ENCODE measurements around the gene INPP4B.
"Not testable (repeated sequence)": the region's sequence is repeated elsewhere in the genome, so short reads cannot be mapped to it uniquely, and the experiment has no call there.

Gene INPP4B

DNA sequence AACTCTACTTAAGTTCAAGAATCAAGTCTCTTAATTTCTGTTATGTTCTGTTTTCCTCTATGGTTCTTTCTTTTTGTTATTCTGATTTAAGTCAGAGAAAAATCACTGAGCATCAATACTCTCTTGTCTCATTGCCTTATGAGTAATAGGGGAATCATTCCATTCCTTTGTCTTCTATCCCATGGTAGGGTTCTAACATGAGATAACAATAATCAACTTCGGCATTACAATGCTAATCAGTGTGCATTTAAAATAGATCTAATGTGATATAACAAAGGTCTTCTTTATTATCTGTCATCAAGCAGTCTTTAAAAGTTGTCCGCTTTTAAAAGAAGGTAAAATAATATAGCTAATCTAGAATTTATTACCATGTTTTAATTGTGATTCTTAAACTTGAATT, 762.8 kb downstream of the INPP4B start:
- DNase-seq (ENCODE audit: low read depth): no peak

DNA sequence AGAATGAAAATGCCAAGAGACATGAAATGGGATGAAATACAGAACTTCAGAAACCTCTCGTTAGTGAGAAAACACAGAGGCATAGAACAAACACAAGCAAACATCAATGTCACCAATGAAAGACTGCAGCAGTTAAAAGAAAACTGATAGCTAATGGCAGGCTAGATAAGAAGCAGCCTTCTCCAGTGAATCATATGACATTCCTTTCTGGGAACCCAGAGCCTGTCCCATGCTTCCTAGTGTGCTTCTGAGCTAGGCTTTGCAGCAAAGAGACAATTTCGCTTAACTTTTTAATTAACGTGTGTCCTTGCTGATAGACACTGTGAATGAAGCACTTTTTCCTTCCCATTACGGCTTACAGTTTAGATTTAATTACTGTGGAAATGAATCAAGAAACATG, 765.1 kb downstream of the INPP4B start:
- no peak for DNase-seq (ENCODE audit: low read depth)

DNA sequence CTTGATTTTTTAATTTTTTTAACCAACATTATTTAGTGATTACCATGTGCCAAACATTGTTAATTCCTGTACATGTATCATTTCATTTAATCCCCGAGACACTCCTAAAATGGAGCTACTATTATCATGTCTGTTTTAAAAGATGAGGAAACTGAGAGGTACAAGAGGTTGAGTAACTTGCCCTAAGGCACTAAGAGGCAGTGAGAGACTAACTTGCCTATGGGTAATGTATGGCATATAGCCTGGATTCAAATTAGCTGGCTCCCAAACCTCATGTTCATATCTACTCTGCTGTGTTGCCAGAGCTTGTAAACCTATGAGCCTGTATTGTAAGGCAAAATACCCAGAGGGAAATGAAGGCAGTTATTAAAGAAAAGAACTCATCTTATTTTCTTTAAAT, 766.1 kb downstream of the INPP4B start:
- no peak for DNase-seq (ENCODE audit: low read depth)

DNA sequence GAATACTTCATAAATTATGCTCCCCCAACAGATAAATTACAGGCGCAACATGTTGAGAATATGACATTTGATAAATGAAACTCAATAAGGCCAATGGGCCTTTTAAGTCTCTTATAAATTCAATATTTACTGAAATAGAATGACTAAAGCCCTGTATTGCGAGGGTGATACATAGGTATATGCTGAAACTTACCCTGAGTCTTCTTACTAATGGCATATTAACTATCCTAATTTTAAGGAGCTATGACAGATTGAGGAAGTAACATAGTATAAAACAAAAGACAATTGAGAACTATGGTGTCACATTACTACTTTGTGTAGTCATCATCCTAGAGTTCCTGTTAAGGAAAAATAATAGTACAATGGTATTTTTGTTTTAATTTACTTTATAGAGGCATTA, 769.1 kb downstream of the INPP4B start:
- DNase-seq (ENCODE audit: low read depth): no peak

DNA sequence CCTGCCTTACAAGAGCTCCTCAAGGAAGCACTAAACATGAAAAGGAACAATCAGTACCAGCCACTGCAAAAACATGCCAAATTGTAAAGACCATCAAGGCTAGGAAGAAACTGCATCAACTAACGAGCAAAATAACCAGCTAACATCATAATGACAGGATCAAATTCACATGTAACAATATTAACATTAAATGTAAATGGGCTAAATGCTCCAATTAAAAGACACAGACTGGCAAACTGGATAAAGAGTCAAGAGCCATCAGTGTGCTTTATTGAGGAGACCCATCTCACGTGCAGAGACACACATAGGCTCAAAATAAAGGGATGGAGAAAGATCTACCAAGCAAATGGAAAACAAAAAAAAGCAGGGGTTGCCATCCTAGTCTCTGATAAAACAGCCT, 777.8 kb downstream of the INPP4B start:
- DNase-seq (ENCODE audit: low read depth): not testable (repeated sequence)

DNA sequence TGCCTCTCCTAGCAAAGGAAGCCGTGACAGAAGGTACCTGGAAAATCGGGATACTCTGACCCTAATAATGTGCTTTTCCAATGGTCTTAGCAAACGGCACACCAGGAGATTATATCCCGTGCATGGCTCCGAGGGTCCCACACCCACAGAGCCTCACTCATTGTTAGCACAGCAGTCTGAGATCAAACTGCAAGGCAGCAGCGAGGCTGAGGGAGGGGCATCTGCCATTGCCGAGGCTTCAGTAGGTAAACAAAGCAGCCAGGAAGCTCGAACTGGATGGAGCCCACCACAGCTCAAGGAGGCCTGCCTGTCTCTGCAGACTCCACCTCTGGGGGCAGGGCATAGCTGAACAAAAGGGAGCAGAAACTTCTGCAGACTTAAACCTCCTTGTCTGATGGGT, 779.5 kb downstream of the INPP4B start:
- DNase-seq (ENCODE audit: low read depth): not testable (repeated sequence)

DNA sequence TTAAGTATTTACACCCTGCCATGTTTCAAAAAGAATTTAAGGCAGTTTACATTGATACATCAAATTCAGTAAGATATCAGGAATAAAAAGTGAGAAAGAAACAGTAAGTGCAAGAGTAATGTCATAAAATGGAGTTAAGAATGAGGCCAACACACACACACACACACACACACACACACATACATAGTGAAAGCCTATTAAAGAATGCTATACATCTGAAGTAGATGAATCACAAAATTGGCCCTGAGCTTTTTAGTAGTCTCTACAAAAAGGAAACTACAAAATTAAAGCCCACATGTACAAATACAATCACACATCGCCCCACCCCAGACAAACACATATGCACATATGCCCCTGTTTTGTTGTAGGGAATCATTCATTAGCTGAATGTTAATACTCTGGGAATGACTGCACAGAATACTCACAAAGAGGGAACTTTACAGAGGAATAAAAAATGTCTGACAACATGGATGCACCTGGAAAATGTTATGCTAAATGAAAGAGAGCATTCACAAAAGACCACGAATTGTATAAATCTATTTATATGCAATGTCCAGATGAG, 780.9 kb downstream of the INPP4B start:
- DNase-seq (ENCODE audit: low read depth): no peak

DNA sequence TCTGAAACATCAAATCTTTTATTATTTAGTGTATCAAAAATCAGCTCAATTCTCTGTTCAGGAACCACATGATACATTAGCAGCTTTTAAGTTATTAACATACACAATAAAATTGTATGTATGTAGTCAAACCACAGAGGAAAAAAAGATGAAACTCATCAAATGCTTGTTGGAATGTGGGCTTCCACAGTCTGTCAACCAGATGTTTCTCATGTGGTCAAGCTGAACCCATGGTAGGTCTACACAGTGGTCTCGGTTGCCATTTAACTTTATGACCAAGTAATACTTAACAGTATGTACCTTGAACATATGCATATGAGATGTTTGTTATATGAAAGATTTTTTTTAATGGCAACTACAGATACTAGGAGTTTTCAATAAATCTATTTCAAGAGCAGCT, 781.9 kb downstream of the INPP4B start:
- no peak for DNase-seq (ENCODE audit: low read depth)

DNA sequence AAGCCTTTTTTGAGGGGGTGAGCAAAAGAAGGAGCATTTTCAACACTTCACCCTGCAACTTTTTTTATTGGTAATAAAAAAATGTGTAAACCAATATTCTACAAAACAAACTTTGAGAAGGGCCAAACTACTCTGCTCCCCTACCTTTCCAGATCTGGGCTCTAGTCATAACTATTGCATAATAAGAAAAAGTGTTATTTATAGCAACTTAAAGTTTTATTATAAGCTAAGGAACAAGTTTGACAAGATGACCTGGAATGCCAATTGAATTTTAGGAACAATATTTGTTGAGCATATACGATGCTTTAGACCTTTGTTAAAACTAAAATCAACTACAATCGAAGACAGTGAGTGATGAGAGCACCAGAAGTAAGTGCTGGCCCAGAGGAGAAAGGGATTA, 800.1 kb downstream of the INPP4B start:
- DNase-seq (ENCODE audit: low read depth): no peak

DNA sequence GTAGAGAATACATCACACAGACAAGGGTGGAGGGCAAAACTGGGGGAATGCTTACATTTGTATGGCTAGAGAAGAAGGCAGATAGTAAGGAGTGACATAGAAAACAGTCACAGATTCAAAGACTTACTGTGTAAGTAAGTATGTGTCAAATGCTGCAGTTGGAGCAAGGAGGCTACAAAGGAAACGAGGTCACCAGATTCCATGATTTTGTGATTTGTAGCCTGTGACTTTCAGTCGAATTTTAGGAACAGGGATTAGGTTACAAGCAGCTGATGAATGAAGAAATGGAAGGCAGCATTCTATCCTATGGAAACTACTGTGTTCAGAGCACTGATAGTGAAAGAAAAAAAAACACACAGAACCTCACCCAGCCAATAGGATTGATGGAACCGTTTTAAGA, 801.8 kb downstream of the INPP4B start:
- no peak for DNase-seq (ENCODE audit: low read depth)

DNA sequence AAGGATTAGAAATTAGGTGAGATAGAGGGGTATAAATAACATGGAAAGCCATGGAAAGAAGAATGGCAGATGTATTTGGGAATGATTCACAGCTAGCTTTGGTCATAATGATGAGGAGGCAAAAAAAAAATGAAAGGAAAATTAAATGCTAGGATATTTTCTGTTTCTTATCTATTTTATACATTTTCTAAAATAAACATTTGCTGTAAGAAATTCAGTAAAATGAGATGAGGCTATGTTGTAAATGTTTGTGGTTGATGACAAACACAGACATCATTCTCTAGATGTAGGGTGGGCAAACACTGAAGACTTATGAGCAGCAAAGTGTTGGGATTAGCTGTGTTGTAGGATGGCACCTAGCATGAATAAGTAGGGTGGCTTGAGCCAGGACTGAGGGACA, 802.6 kb downstream of the INPP4B start:
- no peak for DNase-seq (ENCODE audit: low read depth)

DNA sequence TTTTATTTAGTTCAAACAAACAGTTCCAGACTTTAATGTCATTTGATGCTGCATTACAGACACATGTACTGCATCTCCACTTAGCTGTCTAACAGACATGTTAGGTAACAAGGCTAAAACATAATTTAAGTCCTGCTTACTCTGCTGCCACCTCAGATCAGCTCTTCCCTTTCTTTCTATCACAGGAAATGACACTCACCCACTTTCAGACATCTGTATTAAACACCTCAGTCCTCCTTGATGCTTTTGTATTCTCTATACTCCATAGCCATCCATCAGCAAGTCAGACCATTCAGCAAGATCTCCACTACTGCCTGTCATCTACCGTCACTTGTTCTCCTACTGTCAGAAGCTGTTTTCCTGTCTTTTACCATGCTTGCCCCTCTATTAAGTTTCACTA, 804.3 kb downstream of the INPP4B start:
- no peak for DNase-seq (ENCODE audit: low read depth)

DNA sequence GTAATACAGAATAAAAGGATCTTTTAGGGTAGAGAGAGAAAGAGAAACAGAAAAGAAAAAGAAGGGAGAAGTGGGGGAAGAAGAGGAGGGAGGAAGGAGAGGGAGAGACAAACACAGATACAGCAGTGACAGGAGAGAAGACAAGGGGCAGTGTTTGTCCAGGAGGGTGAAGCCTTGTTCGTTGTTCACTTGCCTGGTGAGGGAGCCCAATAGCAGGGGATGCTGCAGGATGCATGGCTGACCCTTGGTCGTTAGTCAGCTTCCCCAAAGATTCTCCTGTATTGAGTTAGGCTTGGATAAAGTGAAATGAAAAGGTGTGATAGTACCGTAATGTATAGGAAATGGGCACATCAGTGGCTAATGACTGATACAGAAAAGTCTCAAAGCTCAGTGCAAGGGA, 806.1 kb downstream of the INPP4B start:
- DNase-seq (ENCODE audit: low read depth): no peak

DNA sequence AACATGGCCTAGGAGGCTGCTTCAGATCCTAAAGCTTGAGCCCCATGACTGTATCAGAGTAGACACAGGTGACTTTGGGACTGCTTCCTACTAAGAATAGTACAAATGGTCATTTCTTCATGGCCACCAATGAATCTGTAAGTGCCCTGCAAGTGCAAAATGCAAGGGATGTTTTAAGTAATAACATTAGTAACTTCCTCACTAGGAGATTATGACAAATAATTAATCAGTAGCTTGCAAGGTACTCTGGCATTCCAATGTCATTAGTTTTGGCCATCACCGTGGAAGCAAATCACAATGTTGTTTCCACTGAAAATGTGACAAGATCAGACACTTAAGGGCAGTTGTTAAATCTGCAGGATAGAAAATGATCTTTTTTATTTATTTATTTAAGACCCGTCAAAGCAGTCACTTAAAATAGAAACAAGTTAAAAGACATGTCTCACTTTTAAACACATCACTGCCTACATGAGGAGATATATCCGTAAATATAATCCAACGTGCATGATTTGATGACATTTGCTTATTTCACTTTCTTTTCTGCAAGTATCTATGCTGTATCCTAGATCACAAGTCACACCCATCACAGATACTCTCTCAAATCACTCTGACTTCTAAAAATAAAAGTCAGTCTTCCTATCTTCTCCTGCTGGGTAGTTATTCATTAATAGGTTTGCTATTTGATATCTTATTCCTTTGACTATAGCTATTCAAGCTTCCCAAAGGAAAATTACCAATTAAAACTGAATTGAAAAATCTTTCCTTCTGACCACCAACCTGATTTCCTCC, 809.1 kb downstream of the INPP4B start:
- DNase-seq (ENCODE audit: low read depth): no peak

DNA sequence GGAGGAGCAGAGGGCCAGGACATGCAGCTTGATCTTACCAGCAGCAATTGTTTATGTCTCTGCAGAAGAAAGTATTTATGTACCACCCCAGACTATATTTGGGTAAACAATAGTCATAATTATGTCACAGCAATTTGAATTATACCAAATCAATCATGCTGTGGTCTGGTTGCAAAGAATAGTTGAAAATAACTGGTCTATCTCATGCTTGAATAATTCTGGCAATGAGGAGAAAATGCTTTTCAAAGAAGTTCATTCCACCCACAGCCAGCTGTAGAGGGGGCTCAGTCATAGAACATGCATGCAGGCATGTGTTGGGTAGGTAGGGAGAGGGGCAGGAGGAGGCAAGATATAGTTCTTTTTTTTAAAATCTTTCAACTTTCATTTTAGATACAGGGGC, 810.5 kb downstream of the INPP4B start:
- DNase-seq (ENCODE audit: low read depth): no peak

DNA sequence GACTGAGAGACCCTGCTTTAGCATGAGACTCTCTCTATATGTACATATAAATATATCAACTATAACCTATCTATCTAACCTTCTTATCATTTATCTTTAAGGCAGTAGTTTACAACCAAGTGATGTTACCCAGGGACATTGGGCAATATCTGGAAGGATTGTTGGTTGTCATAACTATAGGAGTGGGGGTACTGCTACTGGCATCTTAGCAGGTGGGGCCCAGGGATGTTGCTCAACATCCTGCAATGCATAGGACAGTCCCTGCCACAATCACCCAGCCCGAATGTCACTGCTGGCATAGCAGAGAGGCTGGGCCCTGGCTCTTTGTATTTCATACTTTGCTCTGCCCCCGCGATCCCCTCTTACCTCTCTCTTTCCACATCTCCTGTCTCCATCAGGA, 812.0 kb downstream of the INPP4B start:
- DNase-seq (ENCODE audit: low read depth): no peak

DNA sequence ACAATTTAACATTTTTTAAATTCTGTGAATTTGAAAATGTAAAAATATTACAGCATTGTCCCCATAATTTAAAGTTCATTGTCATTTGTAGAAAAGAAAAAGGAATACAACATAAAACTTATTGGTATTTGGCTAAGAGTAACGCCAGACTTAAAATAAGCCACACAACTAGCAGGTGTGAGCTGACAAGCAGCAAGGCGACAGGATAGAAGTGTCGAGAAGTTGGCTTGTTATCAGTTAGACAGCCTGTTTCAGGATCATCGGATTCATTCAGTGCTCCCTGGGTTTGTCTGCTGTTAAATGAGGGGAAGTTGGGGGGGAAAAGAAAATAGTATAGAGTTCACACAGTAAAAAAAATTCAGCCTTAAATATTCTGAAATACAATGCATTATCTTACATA, 816.1 kb downstream of the INPP4B start:
- DNase-seq (ENCODE audit: low read depth): no peak

DNA sequence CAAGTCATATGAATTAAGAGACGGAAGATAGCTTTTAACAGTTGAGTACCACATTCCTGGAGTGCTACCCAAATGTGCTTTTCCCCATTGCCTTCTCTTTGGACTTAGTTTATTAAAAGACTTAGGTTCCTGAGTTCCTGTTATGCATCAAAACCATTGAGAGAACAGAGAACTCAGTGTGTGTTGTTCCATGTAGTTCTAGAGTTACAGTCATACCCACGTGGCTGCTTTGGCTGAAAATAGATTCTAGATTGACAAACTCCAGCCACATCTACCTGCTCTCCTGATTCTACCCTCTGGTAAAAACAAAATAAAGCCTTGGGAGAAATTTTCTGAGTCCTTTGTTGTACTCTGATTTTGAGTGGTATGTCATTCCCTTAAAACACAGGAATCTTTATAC, 824.3 kb downstream of the INPP4B start:
- no peak for DNase-seq (ENCODE audit: low read depth)

DNA sequence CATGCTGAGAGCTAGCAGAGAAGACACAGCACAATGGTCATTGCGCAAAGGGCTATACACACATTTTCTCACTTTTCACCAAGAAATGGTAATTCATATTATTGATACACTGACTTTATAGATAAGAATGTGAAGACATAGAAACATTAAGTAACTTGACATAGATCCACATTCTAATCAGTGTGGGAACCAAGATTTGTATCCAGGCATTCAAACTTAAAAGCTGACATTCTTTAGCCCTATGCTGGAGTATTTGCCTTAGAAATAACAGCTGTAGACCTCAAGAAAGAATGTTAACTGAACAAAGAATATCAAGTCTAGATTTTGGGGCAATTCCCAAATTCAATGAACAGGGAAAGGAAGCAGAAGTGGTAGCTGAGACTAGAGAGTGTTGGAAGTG, 824.9 kb downstream of the INPP4B start:
- DNase-seq (ENCODE audit: low read depth): no peak

DNA sequence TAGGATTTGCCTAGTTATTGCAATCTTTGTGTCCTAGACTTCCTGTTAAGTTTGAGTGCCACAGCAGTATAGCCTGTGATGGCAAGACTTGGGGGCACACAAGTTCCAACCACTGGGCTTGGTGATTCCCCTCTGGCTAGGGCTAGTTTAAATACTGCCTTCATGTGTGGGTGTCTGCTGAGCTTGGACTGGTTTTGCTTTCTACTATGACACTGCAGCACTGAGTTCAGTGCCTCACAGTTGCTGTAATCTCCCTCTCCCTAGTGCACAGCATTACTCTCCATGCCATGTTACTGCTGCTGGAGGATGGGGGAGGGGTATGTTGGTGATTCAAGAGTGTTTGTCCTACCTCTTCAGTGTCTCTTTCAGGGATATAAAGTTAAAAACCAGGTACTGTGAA, 830.1 kb downstream of the INPP4B start:
- no peak for DNase-seq (ENCODE audit: low read depth)

DNA sequence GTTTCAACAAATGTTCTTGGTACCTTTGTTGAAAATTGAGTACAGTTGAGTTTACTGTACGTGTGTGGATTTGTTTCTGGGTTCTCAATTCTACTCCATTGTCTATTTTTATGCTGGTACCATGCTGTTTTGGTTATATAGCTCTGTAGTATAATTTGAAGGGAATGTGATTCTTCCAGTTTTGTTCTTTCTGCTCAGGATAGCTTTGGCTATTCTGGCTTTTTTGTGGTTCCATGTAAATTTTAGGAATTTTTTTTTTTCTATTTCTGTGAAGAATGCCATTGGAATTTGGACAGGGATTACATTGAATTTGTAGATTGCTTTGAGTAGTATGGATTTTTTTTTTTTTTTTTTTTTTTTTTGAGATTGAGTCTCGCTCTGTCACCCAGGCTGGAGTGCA, 836.4 kb downstream of the INPP4B start:
- no peak for DNase-seq (ENCODE audit: low read depth)

DNA sequence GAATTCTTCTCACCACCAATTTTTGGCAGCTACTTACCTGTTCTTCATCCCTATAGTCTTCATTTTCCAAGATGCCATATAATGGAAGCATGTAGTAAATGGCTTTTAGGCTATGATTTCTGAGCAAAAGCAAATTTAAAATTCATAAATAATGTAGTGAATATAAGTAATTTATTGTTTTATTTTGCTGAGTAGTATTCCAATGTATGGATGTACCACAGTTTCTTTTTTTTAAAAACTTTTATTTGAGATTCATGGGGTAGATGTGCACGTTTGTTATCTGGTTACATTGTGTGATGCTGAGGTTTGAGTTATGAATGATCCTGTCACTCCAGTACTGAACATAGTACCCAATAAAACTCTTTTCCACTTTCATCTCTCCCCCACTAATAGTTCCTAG, 840.6 kb downstream of the INPP4B start:
- DNase-seq (ENCODE audit: low read depth): no peak

DNA sequence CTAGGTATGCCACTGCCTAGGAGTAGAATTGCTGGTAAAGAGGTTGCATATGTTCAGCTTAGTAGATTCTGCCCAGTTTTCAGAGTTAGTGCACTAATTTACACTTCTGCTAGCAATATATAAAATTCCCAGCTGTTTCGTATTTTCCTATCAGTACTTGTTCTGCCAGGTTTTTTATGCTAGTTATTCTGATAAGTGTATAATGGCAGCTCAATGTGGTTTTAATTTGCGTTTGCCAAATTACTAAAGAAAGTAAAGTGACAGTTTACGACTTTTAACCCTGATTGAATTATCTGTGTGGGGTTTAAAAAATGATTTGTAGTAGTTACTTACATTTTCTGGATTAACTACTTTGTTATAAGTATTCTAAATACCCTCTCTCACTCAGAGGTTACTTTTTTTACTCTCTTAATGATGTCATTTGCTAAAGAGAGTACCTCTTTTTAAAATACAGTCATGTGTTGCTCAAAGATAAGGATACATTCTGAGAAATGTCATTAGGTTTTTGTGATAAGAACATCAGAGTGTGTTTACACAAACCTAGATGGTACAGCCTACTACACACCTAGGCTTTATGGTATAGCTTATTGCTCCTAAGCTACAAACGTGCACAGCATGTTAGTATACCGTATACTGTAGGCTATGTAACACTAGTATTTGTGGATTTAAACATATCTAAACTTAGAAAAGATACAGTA, 846.5 kb downstream of the INPP4B start:
- DNase-seq (ENCODE audit: low read depth): no peak

DNA sequence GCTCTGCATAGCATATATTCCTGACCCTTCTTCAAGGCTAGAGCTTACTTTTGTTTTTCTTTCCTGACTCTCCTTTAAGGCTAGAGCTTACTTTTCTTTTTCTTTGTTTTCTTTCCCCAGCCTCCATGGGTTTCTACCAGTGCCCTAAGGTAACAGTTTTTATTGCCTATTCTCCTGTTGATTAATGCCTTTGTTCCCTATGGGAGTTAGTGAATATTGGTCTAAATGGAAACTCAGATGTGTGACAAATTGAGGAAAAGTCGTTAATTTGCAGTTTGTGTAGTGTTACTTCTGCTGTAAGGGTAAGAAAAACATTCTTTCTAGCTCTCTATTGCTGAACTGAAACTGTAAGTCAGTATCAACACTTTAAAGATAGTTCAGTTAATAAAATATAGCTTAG, 851.0 kb downstream of the INPP4B start:
- no peak for DNase-seq (ENCODE audit: low read depth)

Measured in activated T-helper 1 cell treated with Interleukin-2 at 50 U/mL for 16 hours (primary cell).